WERI-Rb-1 (cell line): ENCODE measurements around the gene MT4.

ENCODE experiments used
- DNase-seq: peaks from one replicate; pipeline ENCODE4 v3.0.0-alpha.2; 2020
- H3K27ac ChIP-seq: fragments of 250-450 bp; sonication (Bioruptor Pico); 2 replicates; pipeline ENCODE4 v1.5.1; 2020; ENCODE audit warnings: mild to moderate bottlenecking, moderate library complexity
- H3K27me3 ChIP-seq: fragments of 250-450 bp; sonication (Bioruptor Pico); 2 replicates; pipeline ENCODE4 v1.5.1; 2021; ENCODE audit warnings: mild to moderate bottlenecking, low read depth, moderate library complexity; ENCODE audit not compliant: insufficient read depth, severe bottlenecking
- H3K36me3 ChIP-seq: fragments of 250-450 bp; sonication (Bioruptor Pico); 2 replicates; pipeline ENCODE4 v1.5.1; 2020; ENCODE audit warnings: mild to moderate bottlenecking, moderate library complexity
- H3K4me3 ChIP-seq: 2 replicates; pipeline ENCODE4 v1.5.1; 2011; ENCODE audit warnings: low read depth, mild to moderate bottlenecking, control low read depth, low read length
- H3K9me3 ChIP-seq: fragments of 250-450 bp; sonication (Bioruptor Pico); 2 replicates; pipeline ENCODE4 v1.5.1; 2021; ENCODE audit warnings: mild to moderate bottlenecking, moderate library complexity; ENCODE audit not compliant: severe bottlenecking
- TF ChIP-seq, protein P1 (sequence below): IDR thresholded peaks from 2 replicates; pipeline ENCODE4 v1.5.1; 2011; ENCODE audit warnings: low read depth, mild to moderate bottlenecking, control low read depth, inconsistent platforms, low read length

MT4 gene

GRCh38 chr16:56549744-56550385 is 15.0 kb upstream of the MT4 start:
- Histone ChIP-seq H3K9me3 (no peaks in the 10 kb centered on the region), H3K36me3 (no peaks in the 10 kb centered on the region), H3K27me3 (no peaks in the 10 kb centered on the region), H3K27ac (no peak overlapping the region), H3K4me3 (no peak overlapping the region)
- DNase-seq = no peak
- TF ChIP-seq, protein P1, sequence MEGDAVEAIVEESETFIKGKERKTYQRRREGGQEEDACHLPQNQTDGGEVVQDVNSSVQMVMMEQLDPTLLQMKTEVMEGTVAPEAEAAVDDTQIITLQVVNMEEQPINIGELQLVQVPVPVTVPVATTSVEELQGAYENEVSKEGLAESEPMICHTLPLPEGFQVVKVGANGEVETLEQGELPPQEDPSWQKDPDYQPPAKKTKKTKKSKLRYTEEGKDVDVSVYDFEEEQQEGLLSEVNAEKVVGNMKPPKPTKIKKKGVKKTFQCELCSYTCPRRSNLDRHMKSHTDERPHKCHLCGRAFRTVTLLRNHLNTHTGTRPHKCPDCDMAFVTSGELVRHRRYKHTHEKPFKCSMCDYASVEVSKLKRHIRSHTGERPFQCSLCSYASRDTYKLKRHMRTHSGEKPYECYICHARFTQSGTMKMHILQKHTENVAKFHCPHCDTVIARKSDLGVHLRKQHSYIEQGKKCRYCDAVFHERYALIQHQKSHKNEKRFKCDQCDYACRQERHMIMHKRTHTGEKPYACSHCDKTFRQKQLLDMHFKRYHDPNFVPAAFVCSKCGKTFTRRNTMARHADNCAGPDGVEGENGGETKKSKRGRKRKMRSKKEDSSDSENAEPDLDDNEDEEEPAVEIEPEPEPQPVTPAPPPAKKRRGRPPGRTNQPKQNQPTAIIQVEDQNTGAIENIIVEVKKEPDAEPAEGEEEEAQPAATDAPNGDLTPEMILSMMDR = no peak

GRCh38 chr16:56551796-56552738 is 12.8 kb upstream of the MT4 start:
- Histone ChIP-seq H3K4me3 (no peak overlapping the region), H3K27me3 (no peaks in the 10 kb centered on the region), H3K27ac (no peak overlapping the region), H3K36me3 (no peaks in the 10 kb centered on the region), H3K9me3 (no peaks in the 10 kb centered on the region)
- TF ChIP-seq, protein P1 = no peak
- no peak for DNase-seq

GRCh38 chr16:56554441-56554840 is 10.4 kb upstream of the MT4 start:
- TF ChIP-seq, protein P1 = no peak
- no peaks in the 10 kb centered on the region for H3K27me3 ChIP-seq
- H3K36me3 ChIP-seq = no peaks in the 10 kb centered on the region
- no peak overlapping the region for H3K27ac ChIP-seq
- no peaks in the 10 kb centered on the region for H3K9me3 ChIP-seq
- DNase-seq = no peak
- H3K4me3 ChIP-seq = no peak overlapping the region

DNA sequence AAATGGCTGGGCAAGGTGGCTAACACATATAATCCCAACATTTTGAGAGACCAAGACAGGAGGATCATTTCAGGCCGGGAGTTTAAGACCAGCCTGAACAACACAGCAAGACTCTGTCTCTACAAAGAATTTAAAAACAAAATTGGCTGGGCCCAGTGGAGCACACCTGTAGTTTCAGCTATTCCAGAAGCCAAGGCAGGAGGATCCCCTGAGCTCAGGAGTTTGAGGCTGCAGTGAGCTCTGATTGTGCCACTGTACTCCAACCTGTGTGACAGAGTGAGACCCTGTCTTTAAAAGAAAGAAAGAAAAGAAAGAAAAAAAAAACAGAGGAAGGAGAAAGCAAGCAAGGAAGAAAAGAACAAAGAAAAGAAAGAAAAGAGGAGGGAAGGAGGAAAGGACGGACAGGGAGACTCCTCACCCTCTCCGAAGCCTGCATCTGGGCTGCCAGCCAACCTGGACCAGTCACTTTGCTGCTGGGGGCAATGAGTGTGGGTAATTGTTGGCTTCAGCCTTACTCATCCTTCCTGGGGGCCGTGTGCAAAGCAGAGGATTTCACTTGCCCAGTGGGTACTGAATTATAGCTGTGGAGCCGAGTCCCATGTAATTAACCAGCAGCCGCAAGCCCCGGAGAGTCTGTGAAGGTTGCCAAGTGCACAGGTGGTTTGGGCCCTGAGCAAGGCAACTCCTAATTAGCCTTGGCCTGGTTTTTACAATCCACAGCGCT is 6.7 kb upstream of the MT4 start:
- Histone ChIP-seq H3K27me3 (no peaks in the 10 kb centered on the region), H3K36me3 (no peaks in the 10 kb centered on the region), H3K9me3 (no peaks in the 10 kb centered on the region), H3K27ac (no peak overlapping the region), H3K4me3 (no peak overlapping the region)
- TF ChIP-seq, protein P1 = no peak
- no peak for DNase-seq

DNA sequence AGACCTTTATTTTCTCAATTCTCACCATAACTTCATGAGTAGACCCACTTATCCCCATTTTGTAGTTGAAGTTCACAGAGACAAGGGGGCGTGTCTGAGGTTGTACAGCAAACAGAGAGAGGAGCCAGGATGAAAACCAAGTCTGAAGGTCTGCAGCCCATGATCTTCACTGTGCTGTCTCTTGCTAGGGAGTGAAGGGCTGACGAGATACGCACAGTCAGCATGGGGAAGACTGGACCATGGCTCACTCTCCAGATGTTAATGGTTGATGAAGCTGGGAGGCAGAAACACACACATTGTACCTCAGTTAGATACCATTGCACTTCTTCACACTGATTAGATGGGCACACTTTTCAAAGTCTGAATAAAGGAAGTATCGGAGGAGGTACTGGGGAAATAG is 5.8 kb upstream of the MT4 start:
- Histone ChIP-seq H3K4me3 (no peak overlapping the region), H3K27me3 (no peaks in the 10 kb centered on the region), H3K27ac (no peak overlapping the region), H3K36me3 (no peaks in the 10 kb centered on the region), H3K9me3 (no peaks in the 10 kb centered on the region)
- TF ChIP-seq, protein P1 = no peak
- DNase-seq = no peak
